SIG-M5 treated with dmso at 0.1 percent for 504 hours (cell line): ENCODE measurements around the gene SCCPDH.

Source experiments
- DNase-seq: peaks from one replicate; lab custom pipeline; 2025; ENCODE audit not compliant: unreplicated experiment; lab: John Stamatoyannopoulos, UW

Gene SCCPDH

GRCh38 chr1:246724016-246724730 lies at the start of gene SCCPDH:
TSS of gene SCCPDH (plus strand) at chr1:246724409. CDS start at chr1:246724423, 14 bp downstream.
- DNase-seq: peak; percentile 73

GRCh38 chr1:246677842-246678241 lies 46.4 kb upstream of the SCCPDH start:
- no peak for DNase-seq

- no peak for DNase-seq
Observed at GRCh38 chr1:246678816-246679793, 45.1 kb upstream of the SCCPDH start.

GRCh38 chr1:246679794-246680177 lies 44.4 kb upstream of the SCCPDH start:
- no peak for DNase-seq

GRCh38 chr1:246680190-246680589 lies 44.0 kb upstream of the SCCPDH start:
- no peak for DNase-seq

GRCh38 chr1:246680696-246681130 lies 43.5 kb upstream of the SCCPDH start:
- DNase-seq: no peak

GRCh38 chr1:246681900-246682895 lies 42.0 kb upstream of the SCCPDH start:
- DNase-seq: no peak

- DNase-seq: no peak
Observed at GRCh38 chr1:246683521-246683920, 40.7 kb upstream of the SCCPDH start.

- DNase-seq: no peak
Observed at GRCh38 chr1:246687002-246687401, 37.2 kb upstream of the SCCPDH start.

- DNase-seq: peak; percentile 94
Observed at GRCh38 chr1:246689409-246690008, 34.7 kb upstream of the SCCPDH start.

- no peak for DNase-seq
Observed at GRCh38 chr1:246690100-246690499, 34.1 kb upstream of the SCCPDH start.

GRCh38 chr1:246691622-246692495 lies 32.4 kb upstream of the SCCPDH start:
- no peak for DNase-seq

- DNase-seq: peak; percentile 33
Observed at GRCh38 chr1:246694213-246694895, 29.9 kb upstream of the SCCPDH start.

- no peak for DNase-seq
Observed at GRCh38 chr1:246695136-246695535, 29.1 kb upstream of the SCCPDH start.

GRCh38 chr1:246695666-246696065 lies 28.5 kb upstream of the SCCPDH start:
- DNase-seq: no peak

GRCh38 chr1:246698466-246699094 lies 25.6 kb upstream of the SCCPDH start:
- no peak for DNase-seq

- peak; percentile 96 for DNase-seq
Observed at GRCh38 chr1:246699095-246699735, 25.0 kb upstream of the SCCPDH start.

- no peak for DNase-seq
Observed at GRCh38 chr1:246703581-246703980, 20.6 kb upstream of the SCCPDH start.
